GM18868 (cell line): ENCODE measurements around the gene PITPNC1.
"Not testable (repeated sequence)": the region's sequence is repeated elsewhere in the genome, so short reads cannot be mapped to it uniquely, and the experiment has no call there.

Source experiments
- ATAC-seq: cut with Tn5 transposase; IDR thresholded peaks from one replicate; pipeline ENCODE4 v1.9.1; 2021; ENCODE audit warnings: mild to moderate bottlenecking, moderate library complexity; ENCODE audit not compliant: unreplicated experiment

Gene PITPNC1

GRCh38 chr17:67711916-67712315, 334.8 kb downstream of the PITPNC1 start:
- no peak for ATAC-seq

- no peak for ATAC-seq
These were observed 335.3 kb downstream of the PITPNC1 start for GRCh38 chr17:67712375-67712774.

GRCh38 chr17:67713169-67713568, 336.1 kb downstream of the PITPNC1 start:
- no peak for ATAC-seq

GRCh38 chr17:67716405-67716798, 339.3 kb downstream of the PITPNC1 start:
- ATAC-seq = no peak

- no peak for ATAC-seq
These were observed 340.1 kb downstream of the PITPNC1 start for GRCh38 chr17:67717192-67717623.

GRCh38 chr17:67717624-67718324, 340.7 kb downstream of the PITPNC1 start, which contains the start of gene NOL11:
Gene NOL11 (plus strand): TSS chr17:67717936. CDS start chr17:67717948, 12 bp downstream.
- peak; percentile 98 for ATAC-seq

- no peak for ATAC-seq
These were observed 341.4 kb downstream of the PITPNC1 start for GRCh38 chr17:67718325-67718941.

- no peak for ATAC-seq
These were observed 348.3 kb downstream of the PITPNC1 start for GRCh38 chr17:67725373-67725791.

GRCh38 chr17:67725807-67726206, 348.7 kb downstream of the PITPNC1 start:
- no peak for ATAC-seq

GRCh38 chr17:67727152-67728039, 350.3 kb downstream of the PITPNC1 start:
- not testable (repeated sequence) for ATAC-seq

GRCh38 chr17:67729903-67730302, 352.8 kb downstream of the PITPNC1 start:
- ATAC-seq = no peak

GRCh38 chr17:67730731-67731130, 353.6 kb downstream of the PITPNC1 start:
- ATAC-seq = no peak

GRCh38 chr17:67733449-67733848, 356.4 kb downstream of the PITPNC1 start:
- ATAC-seq = no peak

- no peak for ATAC-seq
These were observed 360.1 kb downstream of the PITPNC1 start for GRCh38 chr17:67737145-67737544.

GRCh38 chr17:67742025-67742424, 364.9 kb downstream of the PITPNC1 start:
- ATAC-seq = no peak
